ENCODE measurements around the gene MYO15B.
A peak's percentile ranks its signal among the peaks of the same experiment; 100 is the strongest.

- TF ChIP-seq CTCF (conservative IDR thresholded peaks at IDR 0.05 in 1 of 2, IDR thresholded peaks at IDR 0.05 in 1 of 2; ENCODE audit: low read depth in 1 of 2, low read length in 2 of 2) = peak; percentile 81 to 92
- TF ChIP-seq EZH2 (IDR thresholded peaks at IDR 0.05; ENCODE audit: low read length, missing control alignments) = no peak
These were observed 45.4 kb downstream of the MYO15B start, which contains the start of gene SMIM5 for GRCh38 chr17:75632863-75633485.
